ENCODE results near the gene AP1M1.

AP1M1 gene

DNA sequence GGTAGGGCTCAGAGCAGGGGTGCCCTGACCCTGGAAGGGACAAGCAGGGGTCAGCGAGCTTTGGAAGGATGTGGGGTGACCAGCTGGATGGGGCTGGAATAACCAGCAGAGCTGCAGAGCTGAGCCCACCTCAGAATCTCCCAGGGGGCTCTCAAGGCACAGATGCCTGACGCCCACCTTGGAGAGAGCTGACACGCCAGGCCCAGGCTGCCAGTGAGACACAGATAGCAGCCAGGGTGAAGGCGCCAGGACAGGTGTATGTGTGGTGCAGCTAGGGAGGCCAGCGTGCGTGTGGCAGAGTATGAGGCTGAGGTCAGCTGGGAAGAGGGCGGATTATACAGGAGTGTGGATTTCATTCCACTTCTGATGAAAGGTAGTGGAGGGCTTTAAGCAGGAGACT, 8.9 kb downstream of the AP1M1 start:
- FAIRE-seq (no peak), DNase-seq (ENCODE audit: extremely low spot score, insufficient read length, low read depth) (no peak)

DNA sequence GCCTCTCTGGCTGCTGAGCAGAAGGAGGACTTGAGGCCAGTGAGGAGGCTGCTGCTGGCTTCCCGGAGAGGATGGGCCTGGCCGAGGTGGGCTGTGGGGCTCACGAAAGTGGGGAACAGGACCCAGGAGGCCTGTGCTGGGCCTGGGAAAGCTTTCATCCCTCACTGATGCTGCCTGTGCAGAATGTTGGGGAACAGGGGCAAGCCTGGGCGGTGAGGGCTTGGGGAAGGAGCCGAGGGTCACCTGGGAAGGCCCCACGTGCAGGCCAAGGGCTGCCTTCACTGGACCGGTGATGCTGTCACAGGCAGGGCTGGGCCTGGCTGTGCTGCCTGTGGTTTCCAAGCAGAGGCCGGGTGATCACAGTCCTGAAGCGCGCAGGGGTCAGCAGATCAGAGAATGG, 9.4 kb downstream of the AP1M1 start:
- no peak for FAIRE-seq
- no peak for DNase-seq (ENCODE audit: extremely low spot score, insufficient read length, low read depth)

DNA sequence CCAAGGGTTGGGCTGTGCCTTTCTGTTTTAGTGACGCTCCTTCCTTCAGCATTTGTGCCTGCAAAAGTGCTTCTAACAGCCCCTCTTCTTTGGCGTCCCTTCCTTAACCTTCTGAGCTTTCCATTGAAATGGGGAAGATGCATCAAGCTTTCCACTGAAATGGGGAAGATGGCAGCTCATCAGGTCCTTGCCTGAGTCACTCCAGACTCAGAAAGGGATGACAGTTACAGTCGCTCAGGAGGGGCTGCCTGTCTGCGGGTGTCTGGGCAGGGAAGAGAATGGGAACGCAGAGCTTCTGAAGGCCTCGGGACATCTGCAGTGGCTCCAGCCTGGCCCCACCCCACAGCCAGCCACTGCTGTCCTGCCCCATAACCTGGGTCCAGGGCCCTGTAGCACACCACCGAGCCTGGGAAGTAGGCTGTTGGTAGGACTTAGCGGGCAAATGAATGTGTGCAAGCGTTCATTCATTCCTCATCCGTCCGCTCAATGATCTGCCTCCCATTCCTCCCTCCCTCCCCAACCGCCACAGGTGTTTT, 9.8 kb downstream of the AP1M1 start:
- DNase-seq (ENCODE audit: extremely low spot score, insufficient read length, low read depth): no peak

DNA sequence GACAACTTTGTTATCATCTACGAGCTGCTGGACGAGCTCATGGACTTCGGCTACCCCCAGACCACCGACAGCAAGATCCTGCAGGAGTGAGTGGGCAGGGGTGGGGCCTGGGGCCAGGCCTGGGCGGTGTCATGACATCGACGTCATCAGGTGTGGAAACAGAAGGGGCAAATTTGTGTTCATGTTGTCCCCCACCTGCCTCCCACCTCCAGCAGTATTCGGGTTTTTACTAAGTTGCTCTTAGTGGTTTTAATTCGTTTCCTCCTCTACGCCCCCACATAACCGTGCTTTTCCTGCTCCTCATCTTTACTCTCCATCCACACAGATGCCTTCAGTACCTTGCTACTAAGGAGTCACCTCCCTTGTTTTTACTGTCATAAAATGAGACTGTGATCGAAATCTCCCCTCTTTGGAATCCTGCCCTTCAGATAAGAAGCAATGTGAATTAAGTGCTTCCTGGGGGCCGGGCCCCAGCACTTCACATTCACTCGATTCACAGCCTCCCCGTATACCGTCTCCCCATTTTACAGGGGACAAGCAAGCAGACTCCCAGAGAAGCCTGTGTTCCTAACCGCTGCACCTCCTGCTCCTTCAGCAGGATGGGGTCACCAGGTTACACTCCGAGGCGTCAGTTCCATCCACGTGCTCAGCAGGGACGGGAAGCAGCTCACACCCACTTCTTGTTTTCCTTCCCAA, 10.5 kb downstream of the AP1M1 start:
- FAIRE-seq (no peak), DNase-seq (ENCODE audit: extremely low spot score, insufficient read length, low read depth) (no peak)

More for the DNA sequence above, 9.8 kb downstream of the AP1M1 start:
- no peak for FAIRE-seq

DNA sequence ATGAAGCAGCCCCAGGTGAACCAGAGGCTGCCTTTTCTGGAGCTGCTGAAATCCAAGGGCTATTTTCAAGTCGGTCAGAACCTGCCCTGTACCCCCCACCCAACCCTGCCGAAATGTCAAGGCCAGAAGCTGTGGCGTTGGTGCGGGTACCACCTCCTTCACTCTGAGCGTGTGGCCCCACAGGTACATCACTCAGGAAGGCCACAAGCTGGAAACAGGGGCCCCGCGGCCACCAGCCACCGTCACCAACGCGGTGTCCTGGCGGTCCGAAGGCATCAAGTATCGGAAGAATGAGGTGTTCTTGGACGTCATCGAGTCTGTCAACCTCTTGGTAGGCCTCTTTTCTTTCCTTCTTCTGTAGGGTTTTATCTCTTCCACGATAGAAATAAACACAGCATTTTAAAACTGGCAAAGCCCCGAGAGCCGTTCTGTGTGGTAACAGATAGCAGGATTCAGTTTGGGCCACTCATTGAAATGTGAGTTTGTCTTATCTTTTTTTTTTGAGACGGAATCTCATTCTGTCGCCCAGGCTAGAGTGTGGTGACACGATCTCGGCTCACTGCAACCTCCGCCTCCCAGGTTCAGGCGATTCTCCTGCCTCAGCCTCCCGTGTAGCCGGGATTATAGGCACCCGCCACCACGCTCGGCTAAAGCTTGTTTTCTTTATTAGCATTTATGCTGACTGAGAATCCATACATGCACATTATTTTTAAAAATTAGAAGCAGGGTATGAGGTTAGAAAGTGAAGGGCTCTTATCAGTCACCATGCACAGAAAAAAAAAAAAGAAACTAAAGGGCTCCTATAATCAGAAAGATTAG, 11.3 kb downstream of the AP1M1 start:
- FAIRE-seq (no peak), DNase-seq (ENCODE audit: extremely low spot score, insufficient read length, low read depth) (no peak)

DNA sequence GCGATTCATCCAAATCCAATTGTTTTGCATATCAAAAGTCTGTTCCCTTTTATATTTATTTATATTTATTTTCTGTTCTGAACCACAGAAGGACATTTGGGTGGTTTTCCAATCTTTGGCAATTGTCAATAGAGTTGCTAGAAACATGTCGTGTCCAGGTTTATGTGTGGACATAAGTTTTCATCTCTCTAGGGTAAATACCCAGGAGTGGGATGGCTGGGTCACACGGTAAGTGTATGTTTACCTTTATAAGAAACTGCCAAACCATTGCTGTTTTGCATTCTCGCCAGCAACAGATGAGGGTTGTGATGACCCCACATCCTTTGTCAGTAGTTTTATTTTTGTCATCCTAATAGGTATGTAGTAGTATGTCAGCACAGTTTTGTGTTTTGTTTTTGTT, 12.5 kb downstream of the AP1M1 start:
- FAIRE-seq: no peak

DNA sequence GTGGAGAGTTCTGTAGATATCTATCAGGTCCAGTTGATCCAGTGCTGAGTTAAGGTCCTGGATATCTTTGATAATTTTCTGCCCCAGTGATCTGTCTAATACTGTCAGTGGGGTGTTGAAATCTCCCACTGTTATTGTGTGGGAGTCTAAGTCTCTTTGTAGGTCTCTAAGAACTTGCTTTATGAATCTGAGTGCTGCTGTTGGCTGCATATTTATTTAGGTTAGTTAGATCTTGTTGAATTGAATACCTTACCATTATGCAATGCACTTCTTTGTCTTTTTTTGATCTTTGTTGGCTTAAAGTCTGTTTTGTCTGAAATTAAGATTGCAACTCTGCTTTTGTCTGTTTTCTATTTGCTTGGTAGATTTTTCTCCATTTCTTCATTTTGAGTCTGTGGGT, 15.4 kb downstream of the AP1M1 start:
- no peak for FAIRE-seq

More for the DNA sequence above, 12.5 kb downstream of the AP1M1 start:
- no peak for DNase-seq (ENCODE audit: extremely low spot score, insufficient read length, low read depth)

DNA sequence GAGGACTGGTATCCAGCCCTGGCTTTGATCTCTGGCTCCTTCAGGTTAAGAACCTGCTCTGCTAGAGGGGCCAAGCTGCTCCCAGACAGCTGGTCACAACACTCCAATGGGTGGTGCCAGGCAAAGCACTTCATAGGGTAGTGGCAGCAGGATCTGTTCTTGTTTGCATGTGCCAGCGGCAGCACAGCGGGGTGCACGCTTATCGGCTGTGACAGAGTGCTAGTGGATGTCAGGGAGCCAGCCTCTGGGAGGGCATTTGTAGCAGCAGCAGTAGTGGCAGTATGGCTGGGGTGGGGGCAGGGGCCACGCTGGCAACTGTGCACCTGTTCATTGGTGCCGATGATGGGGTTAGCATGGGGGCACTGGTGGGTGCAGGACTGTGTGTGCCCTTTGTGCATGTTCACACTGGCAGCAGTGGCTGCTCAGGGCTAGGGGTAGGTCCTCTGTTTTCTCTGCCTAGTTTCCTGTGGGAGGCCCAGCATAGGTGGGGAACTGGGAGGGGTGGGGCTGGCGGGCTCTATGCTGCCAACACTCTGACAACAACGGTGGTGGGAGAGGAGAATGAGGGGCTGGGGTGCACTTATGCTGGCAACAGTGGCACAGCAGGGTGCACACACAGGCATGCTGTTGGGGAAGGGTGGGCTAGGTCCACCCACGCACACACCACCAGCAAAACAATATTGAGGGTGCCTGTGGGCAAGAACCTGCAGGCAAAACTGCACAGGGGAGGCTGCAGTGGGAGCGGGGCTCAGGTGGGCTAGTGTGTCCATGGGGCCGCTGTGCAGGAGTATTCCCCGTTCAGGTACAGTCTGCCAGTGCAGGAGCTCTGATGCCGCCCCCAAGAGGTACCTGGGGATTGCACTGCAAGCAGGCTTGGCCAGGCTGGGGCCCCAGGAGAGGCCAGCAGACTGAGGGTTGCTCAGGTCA, 19.3 kb downstream of the AP1M1 start:
- DNase-seq (ENCODE audit: extremely low spot score, insufficient read length, low read depth) (no peak), FAIRE-seq (no peak)

More for the DNA sequence above, 15.4 kb downstream of the AP1M1 start:
- no peak for DNase-seq (ENCODE audit: extremely low spot score, insufficient read length, low read depth)

DNA sequence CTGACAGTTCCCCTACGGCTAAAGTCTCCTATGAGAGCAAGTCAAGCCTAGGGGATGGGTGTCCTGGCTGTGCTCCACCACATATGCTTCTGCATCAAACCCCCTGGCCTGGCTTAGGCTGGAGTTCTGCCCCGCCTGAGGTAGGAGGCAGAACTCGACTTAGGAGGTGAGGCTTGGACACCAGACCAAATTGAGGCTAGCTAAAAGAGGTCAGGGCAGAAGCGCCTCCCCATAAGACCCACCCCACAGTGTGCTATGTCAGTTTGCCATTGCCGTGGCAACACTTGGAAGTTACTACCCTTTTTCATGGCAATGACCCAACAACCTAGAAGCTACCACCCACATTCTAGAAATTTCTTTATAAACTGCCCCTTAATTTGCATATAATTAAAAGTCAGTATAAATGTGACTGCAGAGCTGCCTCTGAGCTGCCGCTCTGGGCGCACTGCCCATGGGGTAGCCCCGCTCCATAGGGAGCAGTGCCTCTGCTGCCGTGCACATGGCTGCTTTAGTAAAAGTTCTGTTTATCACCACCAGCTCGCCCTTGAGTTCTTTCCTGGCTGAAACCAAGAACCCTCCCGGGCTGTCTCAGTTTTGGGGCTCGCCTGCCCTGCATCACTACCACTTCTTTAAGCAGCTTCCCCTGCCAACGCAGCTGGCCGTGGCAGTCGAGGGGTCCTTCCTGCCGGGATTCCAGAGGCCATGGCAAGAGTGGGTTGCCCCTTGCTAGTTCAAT, 20.2 kb downstream of the AP1M1 start:
- DNase-seq (ENCODE audit: extremely low spot score, insufficient read length, low read depth) (no peak), FAIRE-seq (no peak)

DNA sequence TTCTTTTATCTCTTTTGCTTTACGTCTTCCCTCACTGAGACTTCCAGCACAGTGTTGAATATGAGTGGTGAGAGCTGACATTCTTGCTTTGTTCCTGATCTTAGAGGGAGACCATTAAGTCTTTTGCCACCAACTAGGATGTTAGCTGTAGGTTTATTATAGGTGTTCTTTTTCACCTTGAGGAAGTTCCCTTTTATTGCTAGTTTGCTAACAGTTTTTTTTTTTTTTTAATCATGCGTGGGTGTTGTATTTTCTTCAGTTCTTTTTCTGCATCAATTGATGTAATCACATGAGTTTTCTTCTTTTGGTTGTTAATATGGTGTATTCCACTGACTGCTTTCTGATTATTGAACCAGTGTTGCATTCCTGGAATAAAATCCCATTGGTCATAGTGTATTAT, 21.1 kb downstream of the AP1M1 start:
- no peak for FAIRE-seq

DNA sequence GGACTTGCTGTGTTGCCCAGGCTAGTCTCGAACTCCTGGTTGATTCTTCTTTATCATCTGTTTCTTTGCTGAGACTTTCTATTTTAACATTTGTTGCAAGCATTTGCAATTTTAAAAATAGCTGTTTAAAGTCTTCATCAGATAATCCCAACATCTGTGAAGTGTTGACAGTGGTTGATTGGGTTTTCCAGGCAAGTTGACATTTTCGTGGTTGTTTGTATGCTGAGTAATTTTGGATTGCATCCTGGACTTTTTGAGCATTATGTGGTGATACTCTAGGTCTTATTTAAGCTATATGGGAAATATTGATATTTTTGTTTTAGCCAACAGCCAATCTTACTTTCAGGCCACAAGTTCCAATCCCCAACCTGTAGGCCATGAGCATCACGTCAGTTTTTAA, 25.1 kb downstream of the AP1M1 start:
- FAIRE-seq (no peak), DNase-seq (ENCODE audit: extremely low spot score, insufficient read length, low read depth) (no peak)

More for the DNA sequence above, 21.1 kb downstream of the AP1M1 start:
- no peak for DNase-seq (ENCODE audit: extremely low spot score, insufficient read length, low read depth)

DNA sequence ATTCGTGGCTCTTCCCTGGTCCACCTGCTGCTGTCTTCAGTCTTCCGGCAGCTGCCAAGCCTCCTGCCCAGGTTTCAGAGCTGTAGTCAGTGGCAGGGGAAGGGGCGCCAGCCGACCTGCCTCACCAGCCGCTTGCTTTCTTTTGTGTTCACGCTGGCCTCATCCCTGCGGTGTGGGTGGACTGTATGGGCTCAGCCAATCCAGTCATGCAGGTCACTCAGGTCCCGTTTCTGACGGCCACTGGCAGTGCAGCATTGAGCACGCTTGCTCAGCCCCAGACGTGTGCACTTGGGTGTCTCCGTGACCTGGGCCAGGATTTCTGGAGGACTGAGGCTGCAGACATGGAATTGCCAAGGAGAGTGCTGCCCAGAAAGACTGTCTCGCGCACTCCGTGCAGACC, 26.0 kb downstream of the AP1M1 start:
- DNase-seq (ENCODE audit: extremely low spot score, insufficient read length, low read depth) (no peak), FAIRE-seq (no peak)

DNA sequence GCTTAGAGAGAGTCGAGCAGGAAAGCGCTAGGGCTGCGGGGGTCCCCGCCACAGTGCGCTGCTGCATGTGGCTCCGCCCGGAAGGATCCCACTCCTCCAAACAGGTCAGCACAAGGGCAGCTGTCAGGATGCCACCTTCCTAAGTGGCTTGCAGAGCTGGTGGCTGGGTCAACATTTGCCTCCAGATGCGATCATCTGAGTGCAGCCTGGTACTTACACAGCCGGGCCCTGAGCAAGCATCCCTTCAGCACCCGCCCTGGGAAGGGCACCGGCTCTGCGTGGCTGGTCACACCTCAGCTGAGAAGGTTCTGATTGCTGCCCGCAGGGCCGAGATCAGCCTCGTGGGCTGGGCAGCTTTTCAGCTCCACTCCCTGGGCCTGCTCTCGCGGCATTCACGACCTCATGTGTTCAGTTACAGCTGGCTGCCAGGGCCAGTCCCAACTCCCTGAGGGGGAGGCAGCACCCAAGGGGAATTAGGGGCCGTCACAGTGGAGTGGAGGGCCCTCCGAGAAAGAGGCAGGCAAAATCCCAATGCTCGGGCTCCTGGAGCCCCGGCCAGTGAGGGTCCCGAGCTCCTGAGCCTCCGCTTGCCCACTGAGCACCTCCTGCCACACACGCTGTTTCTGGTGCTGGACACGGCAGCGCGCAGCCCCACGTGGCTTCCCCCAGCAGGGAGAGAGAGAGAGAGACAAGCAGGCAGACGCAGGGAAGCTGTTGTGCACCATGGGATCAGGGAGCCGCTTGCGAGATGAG, 26.8 kb downstream of the AP1M1 start:
- FAIRE-seq (no peak), DNase-seq (ENCODE audit: extremely low spot score, insufficient read length, low read depth) (no peak)

DNA sequence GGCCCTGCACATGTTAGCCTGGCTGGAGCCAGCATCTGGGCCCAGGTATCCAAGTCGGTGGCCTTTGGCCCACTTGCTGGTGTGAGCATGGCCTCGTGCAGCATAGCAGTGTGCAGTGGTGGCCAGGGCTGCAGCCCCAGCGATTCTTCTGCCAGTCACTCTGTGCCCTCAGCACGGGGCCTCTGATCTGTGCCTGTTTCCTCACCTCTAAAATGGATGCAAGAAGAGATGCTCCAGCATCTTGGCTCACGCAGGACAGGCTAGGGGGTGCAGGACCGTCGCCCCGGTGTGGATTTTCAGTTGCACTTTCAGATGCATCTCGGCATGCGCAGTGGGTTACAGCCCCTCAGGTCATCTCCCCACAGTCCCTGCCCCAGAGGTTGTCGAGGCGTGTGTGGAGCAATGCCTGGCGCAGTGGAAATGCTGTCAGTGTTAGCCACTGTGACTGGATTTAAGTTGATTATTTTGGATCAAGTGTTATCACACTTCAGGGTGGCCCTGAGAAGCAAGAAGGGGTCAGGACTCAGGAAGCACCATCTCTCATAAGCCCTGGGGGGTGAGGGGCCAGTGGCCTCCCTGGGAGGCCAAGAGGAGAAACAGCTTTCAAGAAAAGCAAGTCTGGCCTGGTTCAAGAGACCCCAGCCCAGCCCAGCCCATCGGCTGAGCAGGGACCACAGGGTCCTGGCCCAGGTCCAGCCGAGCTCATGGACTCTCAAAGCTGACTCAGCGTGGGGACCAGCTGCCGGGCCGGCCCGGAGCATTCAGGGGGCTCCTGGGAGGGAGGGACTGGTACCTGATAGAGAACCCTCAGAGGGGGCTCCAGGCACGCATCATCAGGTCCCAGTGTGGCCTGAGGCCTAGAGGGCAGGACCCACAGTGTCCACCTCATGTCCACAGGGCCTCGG, 27.8 kb downstream of the AP1M1 start:
- DNase-seq (ENCODE audit: extremely low spot score, insufficient read length, low read depth) (no peak), FAIRE-seq (no peak)

DNA sequence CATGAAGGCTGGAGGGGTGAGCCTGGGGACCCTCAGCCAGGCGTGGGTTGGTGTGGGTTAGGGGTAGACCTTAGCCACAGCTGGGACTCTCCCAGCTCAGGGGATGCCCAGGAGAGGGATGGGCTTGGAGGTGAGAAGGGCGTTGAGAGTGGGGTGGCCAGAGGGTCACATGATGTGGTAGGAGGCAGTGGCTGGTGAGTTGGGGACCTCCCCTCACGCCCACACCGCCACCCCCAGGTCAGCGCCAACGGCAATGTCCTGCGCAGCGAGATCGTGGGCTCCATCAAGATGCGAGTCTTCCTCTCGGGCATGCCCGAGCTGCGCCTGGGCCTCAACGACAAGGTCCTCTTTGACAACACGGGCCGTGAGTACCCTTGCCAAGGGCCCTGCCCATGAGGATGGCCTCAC, 28.5 kb downstream of the AP1M1 start:
- DNase-seq (ENCODE audit: extremely low spot score, insufficient read length, low read depth) (no peak), FAIRE-seq (no peak)

DNA sequence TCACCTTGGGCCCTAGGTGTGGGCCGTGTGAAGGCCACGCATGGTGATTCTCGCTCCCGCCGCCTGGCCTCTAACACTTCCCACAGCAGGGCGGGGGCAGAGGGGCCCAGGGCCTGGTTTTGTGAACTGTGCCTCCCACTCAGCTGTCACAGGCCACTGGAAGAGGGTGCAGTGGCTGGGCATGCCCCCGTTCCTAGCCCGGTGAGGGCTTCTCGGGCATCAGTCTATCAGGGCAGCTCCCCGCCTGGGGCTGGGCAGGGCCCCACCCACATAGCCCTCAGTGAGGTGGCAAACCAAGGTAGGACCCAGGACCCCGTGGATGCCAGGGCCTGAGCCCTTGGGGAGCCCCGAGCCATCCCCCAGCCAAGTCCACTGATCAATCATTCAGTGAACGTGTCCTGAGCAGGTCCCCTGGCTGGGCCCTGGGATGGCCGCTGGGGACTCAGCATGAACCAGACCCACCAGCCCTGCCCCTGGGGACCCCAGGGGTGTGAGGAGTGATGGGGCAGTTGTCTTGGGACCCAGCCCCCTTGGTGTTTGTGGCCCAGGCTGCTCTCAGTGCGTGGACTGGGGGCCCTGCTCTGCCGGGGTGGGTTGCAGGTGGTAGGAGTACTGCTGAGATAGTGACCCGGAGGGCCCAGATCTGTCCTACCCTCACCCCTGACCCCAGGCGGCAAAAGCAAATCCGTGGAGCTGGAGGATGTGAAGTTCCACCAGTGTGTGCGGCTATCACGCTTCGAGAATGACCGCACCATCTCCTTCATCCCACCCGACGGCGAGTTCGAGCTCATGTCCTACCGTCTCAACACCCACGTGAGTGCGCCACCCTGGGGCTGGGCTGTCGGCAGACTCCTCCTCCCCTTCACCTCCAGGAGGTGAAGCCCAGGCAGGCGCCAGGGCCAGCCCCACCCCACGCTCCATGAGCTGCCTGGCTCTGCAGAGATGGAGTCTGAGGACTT, 29.4 kb downstream of the AP1M1 start:
- FAIRE-seq: no peak
- no peak for DNase-seq (ENCODE audit: extremely low spot score, insufficient read length, low read depth)
